ENCODE measurements around the gene NUP43.

GRCh38 chr6:149756261-149756636 lies 9.9 kb upstream of the NUP43 start:
- TF ChIP-seq ZSCAN12 (CRISPR knock-in tag; IDR thresholded peaks at IDR 0.05) (no peak), HDAC2 (CRISPR knock-in tag; IDR thresholded peaks at IDR 0.05) (no peak), CBFB (CRISPR knock-in tag; IDR thresholded peaks at IDR 0.05) (no peak), CBX5 (CRISPR knock-in tag; IDR thresholded peaks at IDR 0.05; ENCODE audit: borderline replicate concordance) (no peak), MAX (IDR thresholded peaks at IDR 0.05) (no peak), ZKSCAN8 (CRISPR knock-in tag; IDR thresholded peaks at IDR 0.05; ENCODE audit: borderline replicate concordance) (no peak)

Measured in HepG2 (cell line).